Endothelial cell (in vitro differentiated cells): Measurements from ENCODE around the gene ARFRP1. TPM values are rescaled to one million over a fixed set of nuclear protein-coding genes. Genes with fewer than 3 reads are reported as not detected.

ENCODE experiments used
- DNase-seq: peaks from one replicate; pipeline ENCODE4 v3.0.0; 2021; ENCODE audit warnings: low spot score
- H3K27ac Mint-ChIP-seq: one replicate; pipeline ENCODE4 v1.8.0; 2021; ENCODE audit warnings: mixed read lengths, inconsistent platforms; ENCODE audit not compliant: unreplicated experiment
- H3K27me3 Mint-ChIP-seq: one replicate; pipeline ENCODE4 v1.8.0; 2021; ENCODE audit warnings: mild to moderate bottlenecking, moderate library complexity, mixed read lengths, inconsistent platforms; ENCODE audit not compliant: unreplicated experiment
- H3K36me3 Mint-ChIP-seq: one replicate; pipeline ENCODE4 v1.8.0; 2021; ENCODE audit warnings: mild to moderate bottlenecking, low read depth, mixed read lengths, inconsistent platforms; ENCODE audit not compliant: unreplicated experiment
- H3K4me1 Mint-ChIP-seq: one replicate; pipeline ENCODE4 v1.8.0; 2021; ENCODE audit warnings: mild to moderate bottlenecking, mixed read lengths, inconsistent platforms; ENCODE audit not compliant: unreplicated experiment
- H3K4me3 Mint-ChIP-seq: one replicate; pipeline ENCODE4 v1.8.0; 2021; ENCODE audit warnings: mild to moderate bottlenecking, mixed read lengths, inconsistent platforms; ENCODE audit not compliant: unreplicated experiment
- H3K9me3 Mint-ChIP-seq: one replicate; pipeline ENCODE4 v1.8.0; 2021; ENCODE audit warnings: mixed read lengths, inconsistent platforms; ENCODE audit not compliant: unreplicated experiment
- total RNA-seq: library from RNA; stranded (reverse); fragmentation: NEBNext Ultra II Directional; extraction: Animal tissue kit (Norgen Biotek cat#: 25700); gene quantifications from one replicate; pipeline ENCODE4 v1.2.1, GENCODE V29; 2021; ENCODE audit not compliant: unreplicated experiment
- TF ChIP-seq, protein P1 (sequence below): fragments of 200-600 bp; sonication (generic); IDR thresholded peaks from one replicate; pipeline ENCODE4 v1.5.0; 2021; ENCODE audit warnings: antibody characterized with exemption; ENCODE audit not compliant: unreplicated experiment

The ARFRP1 gene
- total RNA-seq, 1 donor from 2014 or later, result 33.4 TPM

DNA sequence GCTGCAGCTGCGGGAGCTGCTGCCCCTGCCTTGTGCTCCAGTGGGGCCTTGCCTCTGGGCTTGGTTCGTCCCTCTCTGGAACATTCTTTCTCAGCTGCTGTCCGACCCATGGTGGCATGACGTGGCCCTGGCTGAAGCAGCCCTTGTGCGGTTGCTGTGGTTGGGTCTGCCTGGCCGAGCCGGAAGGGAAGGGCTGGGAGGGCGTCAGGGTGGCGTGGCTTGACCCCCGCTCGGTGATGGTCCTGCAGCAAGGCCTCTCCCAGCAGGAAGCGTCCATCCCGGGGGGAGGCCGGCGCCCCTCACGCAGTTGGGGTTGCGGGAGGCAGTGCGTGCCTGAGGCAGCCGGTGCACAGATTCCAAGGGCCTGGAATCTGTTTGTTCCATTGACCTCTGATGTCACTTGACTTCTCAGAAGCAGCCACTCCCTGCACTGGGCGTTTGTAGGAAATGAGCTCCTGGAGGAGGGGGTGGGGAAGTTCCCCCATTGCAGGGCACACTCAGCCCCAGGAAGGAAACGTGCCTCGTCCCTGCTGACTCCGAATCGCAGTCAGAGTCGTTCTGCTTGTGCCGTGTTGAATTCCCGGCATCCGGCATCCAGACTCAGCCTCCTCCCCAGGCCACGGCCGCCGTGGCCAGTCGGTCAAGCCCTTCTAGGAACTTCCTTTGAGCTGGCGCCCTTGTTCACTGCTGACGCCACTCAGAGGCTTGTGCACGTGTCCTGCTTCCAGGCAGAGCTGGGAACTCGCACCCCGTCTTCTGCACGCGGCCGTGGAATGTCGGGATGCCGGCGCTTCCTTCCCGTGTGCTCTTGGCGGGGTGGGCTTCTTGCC, 21.1 kb downstream of the ARFRP1 start:
- H3K4me1 Mint-ChIP-seq, result peaks cover 3% of the 10 kb centered on the region
- TF ChIP-seq, protein P1, sequence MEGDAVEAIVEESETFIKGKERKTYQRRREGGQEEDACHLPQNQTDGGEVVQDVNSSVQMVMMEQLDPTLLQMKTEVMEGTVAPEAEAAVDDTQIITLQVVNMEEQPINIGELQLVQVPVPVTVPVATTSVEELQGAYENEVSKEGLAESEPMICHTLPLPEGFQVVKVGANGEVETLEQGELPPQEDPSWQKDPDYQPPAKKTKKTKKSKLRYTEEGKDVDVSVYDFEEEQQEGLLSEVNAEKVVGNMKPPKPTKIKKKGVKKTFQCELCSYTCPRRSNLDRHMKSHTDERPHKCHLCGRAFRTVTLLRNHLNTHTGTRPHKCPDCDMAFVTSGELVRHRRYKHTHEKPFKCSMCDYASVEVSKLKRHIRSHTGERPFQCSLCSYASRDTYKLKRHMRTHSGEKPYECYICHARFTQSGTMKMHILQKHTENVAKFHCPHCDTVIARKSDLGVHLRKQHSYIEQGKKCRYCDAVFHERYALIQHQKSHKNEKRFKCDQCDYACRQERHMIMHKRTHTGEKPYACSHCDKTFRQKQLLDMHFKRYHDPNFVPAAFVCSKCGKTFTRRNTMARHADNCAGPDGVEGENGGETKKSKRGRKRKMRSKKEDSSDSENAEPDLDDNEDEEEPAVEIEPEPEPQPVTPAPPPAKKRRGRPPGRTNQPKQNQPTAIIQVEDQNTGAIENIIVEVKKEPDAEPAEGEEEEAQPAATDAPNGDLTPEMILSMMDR, result no peak
- H3K9me3 Mint-ChIP-seq, result no peaks in the 10 kb centered on the region
- DNase-seq, result no peak
- H3K27ac Mint-ChIP-seq, result no peak overlapping the region
- no peak overlapping the region for H3K4me3 Mint-ChIP-seq
- H3K27me3 Mint-ChIP-seq, result peaks cover 7% of the 10 kb centered on the region
- H3K36me3 Mint-ChIP-seq, result no peaks in the 10 kb centered on the region

- TF ChIP-seq, protein P1, result no peak
- H3K27ac Mint-ChIP-seq, result no peak overlapping the region
- no peak overlapping the region for H3K4me3 Mint-ChIP-seq
- H3K27me3 Mint-ChIP-seq, result peaks cover 7% of the 10 kb centered on the region
- H3K9me3 Mint-ChIP-seq, result no peaks in the 10 kb centered on the region
- no peaks in the 10 kb centered on the region for H3K36me3 Mint-ChIP-seq
- no peak for DNase-seq
- peaks cover 3% of the 10 kb centered on the region for H3K4me1 Mint-ChIP-seq
Measured at GRCh38 chr20:63686094-63686491, 21.7 kb downstream of the ARFRP1 start.

DNA sequence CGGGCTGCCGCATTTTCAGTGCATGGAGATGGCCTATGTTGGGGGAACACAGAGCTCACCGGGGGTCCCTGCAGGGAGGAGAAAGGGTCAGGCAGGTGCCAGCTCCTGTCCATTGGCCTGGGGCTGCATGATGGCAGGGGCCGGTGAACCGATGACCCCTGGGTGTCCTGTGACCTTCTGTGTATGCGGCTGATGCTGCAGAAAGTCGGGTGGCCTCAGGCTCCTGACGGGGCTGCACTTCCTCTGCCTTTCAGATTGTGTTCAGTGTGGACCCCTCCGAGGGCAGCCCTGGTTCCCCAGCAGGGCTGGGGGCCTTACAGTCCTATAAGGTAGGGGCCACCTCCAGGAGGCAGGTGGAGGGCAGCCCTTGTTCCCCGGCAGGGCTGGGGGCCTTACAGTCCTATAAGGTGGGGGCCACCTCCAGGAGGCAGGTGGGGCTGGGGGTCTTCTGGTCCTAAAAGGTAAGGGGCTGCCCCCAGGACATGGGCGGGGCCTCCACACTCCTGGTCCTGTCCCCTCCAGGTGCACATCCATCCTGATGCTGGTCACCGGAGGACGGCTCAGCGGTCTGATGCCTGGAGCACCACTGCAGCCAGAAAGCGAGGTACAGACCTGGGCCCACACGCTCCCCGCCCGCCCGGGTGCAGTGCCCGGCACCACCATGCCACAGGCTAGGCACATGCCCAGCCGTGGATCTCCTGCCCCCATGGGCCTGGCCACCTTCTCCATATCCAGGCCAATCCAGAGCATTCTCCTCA, 22.3 kb downstream of the ARFRP1 start:
- Mint-ChIP-seq H3K27ac (no peak overlapping the region), H3K27me3 (peaks cover 7% of the 10 kb centered on the region), H3K36me3 (no peaks in the 10 kb centered on the region), H3K4me3 (no peak overlapping the region), H3K9me3 (no peaks in the 10 kb centered on the region), H3K4me1 (peaks cover 3% of the 10 kb centered on the region)
- DNase-seq, result no peak
- TF ChIP-seq, protein P1, result no peak

- no peak overlapping the region for H3K27ac Mint-ChIP-seq
Measured at GRCh38 chr20:63682384-63683139, 25.2 kb downstream of the ARFRP1 start.

More at GRCh38 chr20:63682384-63683139, 25.2 kb downstream of the ARFRP1 start:
- TF ChIP-seq, protein P1, result no peak
- no peak for DNase-seq
- Mint-ChIP-seq H3K27me3 (peaks cover 5% of the 10 kb centered on the region), H3K36me3 (peaks cover 7% of the 10 kb centered on the region), H3K4me3 (no peak overlapping the region), H3K4me1 (peaks cover 3% of the 10 kb centered on the region), H3K9me3 (no peaks in the 10 kb centered on the region)
